NCI-H510A treated with DMSO at 0.1 percent for 48 hours (cell line): Measurements from ENCODE around the gene GPR85.
"Not testable (repeated sequence)": the region's sequence is repeated elsewhere in the genome, so short reads cannot be mapped to it uniquely, and the experiment has no call there.

Source experiments
- DNase-seq: peaks from one replicate; lab custom pipeline; 2025; lab: John Stamatoyannopoulos, UW

GPR85 gene

DNA sequence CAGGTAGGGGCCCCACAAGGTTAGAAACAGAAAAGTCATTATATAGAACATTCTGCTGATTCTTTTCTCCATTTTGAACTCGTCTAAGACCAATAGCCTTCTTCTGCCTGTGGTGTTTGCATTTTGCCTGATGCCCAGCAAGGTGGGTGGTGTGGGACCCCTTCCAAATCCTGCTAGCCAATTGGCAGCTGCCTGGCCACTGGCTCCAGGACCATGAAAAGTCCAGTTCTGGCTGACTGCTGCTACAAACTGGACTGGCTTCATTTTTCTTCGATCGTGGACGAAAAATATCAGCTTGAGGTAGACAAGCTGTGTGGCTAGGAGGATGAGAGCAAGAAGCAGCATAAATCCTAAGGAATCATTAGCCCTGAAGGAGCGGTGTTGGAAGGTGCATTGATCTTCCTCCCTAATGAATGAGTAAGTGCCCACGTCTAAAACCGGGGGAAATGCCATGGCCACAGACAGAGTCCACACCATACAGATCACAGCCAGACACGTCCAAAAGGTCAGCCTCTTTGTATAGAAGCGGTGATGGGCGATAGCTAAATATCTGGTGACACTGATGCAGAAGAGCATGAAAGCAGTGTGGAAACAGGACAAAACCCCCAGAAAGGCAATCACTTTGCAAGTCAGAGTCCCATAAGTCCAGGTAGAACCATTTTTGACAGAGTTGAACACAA, 2.7 kb downstream of the GPR85 start:
- no peak for DNase-seq

- no peak for DNase-seq
Observed at GRCh38 chr7:113083132-113083815, 3.4 kb downstream of the GPR85 start.

DNA sequence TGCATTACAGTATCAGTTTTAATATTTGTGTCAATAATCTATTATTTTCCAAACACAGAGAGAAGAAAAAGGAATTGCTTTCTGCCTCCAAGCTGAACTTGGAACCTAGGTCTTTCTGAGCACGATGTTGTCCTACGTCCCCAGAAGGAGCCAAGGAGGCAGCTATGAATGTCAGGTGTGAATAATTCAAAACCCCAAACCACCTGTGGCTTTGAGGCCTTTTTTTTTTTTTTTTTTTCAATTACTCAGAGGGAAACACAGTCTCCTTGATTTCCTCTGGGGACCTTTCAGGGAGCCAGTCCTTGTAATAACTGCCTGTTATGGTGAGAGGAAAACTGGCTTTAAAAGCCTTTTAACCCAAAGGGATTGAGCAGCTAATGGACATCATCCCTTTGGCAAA, 8.3 kb downstream of the GPR85 start:
- DNase-seq, result no peak

DNA sequence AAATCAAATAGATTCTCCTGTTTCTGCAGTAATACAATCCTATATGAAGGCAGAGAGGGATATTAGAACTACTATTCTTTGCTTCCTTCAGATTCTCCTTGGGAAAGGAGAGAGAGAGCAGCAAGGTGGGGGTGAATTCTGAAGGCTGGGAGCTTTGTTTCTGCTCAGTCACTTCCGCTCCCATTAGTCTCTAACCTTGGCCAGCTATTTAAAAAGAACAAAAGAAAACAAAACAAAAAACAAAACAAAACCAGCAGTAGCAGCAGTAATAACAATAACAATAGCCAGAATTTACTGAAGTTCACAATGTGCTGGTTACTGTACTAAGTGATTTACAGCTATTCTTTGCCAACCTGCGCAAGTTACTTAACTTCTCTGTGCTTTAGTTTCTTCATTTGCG, 9.9 kb downstream of the GPR85 start:
- DNase-seq, result no peak

DNA sequence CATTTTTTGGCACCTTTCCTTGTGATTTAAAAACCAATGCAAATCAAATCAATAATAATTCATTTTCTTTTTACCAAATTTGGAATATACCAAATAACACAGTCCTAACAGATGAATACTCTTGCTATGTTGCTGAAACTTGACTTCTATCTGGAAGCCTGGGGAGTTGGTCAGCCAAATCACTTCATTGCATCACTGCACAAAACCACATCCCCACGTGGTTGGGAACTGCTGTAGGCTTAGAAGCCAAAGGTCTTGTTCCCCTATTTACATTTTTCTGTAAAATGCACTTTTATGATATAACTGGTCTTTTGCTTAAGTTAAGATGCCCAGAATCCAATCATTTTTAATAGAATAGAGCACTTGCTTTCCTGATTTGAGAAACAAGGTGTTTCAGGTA, 15.2 kb downstream of the GPR85 start:
- no peak for DNase-seq

DNA sequence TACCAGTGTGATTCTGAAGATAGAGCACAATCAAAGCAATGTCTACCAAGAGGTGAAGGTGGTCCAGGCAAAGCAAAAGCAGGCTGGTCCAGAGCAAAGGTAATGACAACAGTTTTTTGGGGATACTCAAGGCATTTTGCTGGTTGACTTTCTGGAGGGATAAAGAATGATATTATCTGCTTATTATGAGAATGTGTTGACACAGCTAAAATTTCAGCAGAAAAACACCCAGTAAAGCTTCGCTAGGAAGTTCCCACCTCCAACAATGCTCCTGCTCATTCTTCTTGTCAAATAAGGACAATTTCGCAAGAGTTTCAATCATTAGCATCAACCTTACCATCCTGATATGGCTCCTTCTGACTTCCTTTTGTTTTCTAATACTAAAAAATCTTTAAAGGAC, 24.1 kb downstream of the GPR85 start:
- DNase-seq, result no peak

- no peak for DNase-seq
Observed at GRCh38 chr7:113060100-113060499, 26.5 kb downstream of the GPR85 start.

DNA sequence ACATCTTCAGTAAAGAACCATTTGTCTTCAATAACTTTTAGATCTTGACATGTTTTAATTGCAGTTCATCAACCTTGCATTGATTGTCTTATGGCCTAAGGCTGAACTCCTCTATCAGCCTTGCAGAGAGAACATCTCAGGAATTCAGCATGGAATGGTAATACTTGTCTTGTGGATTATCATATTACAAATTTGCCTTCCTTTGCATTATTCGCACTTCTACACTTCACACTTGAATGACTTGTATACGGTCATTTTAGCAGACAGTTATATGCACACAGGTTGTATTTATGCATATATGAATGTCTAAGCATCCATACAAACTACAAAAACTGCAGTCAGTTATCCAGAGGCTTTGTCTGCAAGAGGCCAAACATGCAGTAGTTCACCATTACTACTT, 31.7 kb downstream of the GPR85 start:
- no peak for DNase-seq

- DNase-seq, result not testable (repeated sequence)
Observed at GRCh38 chr7:113054272-113054671, 32.4 kb downstream of the GPR85 start.

- not testable (repeated sequence) for DNase-seq
Observed at GRCh38 chr7:113049221-113049620, 37.4 kb downstream of the GPR85 start.

GRCh38 chr7:113046453-113046852, 40.2 kb downstream of the GPR85 start:
- DNase-seq, result no peak

GRCh38 chr7:113045379-113045778, 41.2 kb downstream of the GPR85 start:
- no peak for DNase-seq

DNA sequence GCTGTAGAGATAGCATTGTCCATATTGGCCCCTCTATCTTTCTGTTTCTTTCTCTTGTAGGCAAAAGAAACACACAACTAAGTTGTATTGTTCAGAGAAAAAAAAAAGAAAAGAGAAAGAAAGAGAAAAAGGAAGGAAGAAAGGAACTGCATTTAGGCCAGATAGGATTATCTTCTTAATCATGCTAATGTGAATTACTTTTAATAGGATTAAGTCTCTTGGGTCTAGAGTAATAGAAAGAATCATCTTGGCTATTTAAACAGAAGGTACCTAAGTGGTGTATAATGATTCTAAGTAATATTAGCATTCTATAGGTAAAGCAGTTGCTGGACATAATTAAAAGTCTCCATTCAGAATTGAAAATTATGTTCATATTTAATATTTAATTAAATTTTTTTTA, 42.2 kb downstream of the GPR85 start:
- DNase-seq, result no peak

DNA sequence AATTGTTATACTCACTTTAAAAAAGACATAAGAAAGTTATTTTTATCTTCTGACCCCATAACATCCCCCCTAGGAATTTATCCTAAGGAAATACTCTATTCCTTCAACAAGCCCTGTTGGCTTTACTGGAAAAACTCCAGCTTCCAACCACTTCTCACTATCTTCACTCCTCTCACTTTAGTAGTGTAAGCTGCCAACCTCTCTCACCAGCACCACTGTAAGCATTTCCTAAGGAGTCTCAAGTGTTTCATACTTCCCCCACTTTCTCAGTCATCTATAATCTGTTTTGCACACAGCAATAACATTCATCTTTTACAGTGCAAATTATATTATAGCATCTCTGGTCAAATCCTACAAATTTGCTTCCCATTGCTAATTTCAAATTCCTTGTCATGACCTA, 45.8 kb downstream of the GPR85 start:
- no peak for DNase-seq

DNA sequence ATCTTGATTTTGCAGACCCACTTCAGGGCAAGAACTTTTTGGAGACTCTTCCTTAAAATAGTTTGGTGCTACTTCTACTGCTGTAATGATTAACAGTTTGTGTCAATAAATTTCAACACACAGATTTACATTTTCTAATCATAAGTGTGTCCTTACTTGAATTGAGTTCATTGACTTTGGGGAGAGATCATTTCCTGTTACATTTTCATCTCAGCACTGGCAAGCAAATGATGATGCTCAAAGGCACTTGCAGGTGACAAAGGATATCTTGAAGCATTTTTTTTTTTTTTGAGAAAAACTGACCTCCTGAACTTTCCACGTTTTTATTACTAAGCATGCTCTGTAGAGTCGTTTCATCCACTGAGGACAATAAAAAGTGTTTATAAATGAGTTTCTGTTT, 52.7 kb downstream of the GPR85 start:
- DNase-seq, result no peak
